MM.1S (cell line): ENCODE measurements around the gene CPA3.

Experiments
- DNase-seq: peaks from one replicate; pipeline ENCODE4 v3.0.0-alpha.2; 2015
- H2AFZ ChIP-seq: fragments of 300-600 bp; sonication (generic); 2 replicates; pipeline ENCODE4 v1.6.0; 2016; ENCODE audit warnings: antibody characterized with exemption, low read length
- H3F3A ChIP-seq: fragments of 300-600 bp; sonication (generic); 2 replicates; pipeline ENCODE4 v1.6.1; 2016; ENCODE audit warnings: mild to moderate bottlenecking, antibody characterized with exemption, low read length, moderate library complexity, mixed read lengths; ENCODE audit not compliant: insufficient read depth
- H3K27ac ChIP-seq: fragments of 300-600 bp; sonication (generic); 2 replicates; pipeline ENCODE4 v1.5.1; 2016; ENCODE audit warnings: mild to moderate bottlenecking, low read length
- H3K27me3 ChIP-seq: fragments of 300-600 bp; sonication (generic); replicated peaks from 2 replicates; pipeline ENCODE4 v1.6.0; 2016; ENCODE audit warnings: low read length; ENCODE audit not compliant: insufficient read depth
- H3K36me3 ChIP-seq: fragments of 300-600 bp; sonication (generic); replicated peaks from 2 replicates; pipeline ENCODE4 v1.6.1; 2016; ENCODE audit warnings: mild to moderate bottlenecking, low read length, mixed read lengths; ENCODE audit not compliant: insufficient read depth
- H3K4me1 ChIP-seq: fragments of 300-600 bp; sonication (generic); 2 replicates; pipeline ENCODE4 v1.6.1; 2016; ENCODE audit warnings: low read length, mixed read lengths
- H3K4me2 ChIP-seq: fragments of 300-600 bp; sonication (generic); 2 replicates; pipeline ENCODE4 v1.6.0; 2016; ENCODE audit warnings: low read depth, low read length
- H3K4me3 ChIP-seq: fragments of 300-600 bp; sonication (generic); 2 replicates; pipeline ENCODE4 v1.5.1; 2016; ENCODE audit warnings: low read length, mixed read lengths
- H3K79me2 ChIP-seq: fragments of 300-600 bp; sonication (generic); 2 replicates; pipeline ENCODE4 v1.6.1; 2016; ENCODE audit warnings: mixed run types, low read length, mixed read lengths
- H3K9ac ChIP-seq: fragments of 300-600 bp; sonication (generic); 2 replicates; pipeline ENCODE4 v1.6.1; 2016; ENCODE audit warnings: low read length, mixed read lengths
- H3K9me2 ChIP-seq: fragments of 300-600 bp; sonication (generic); replicated peaks from 2 replicates; pipeline ENCODE4 v1.6.1; 2016; ENCODE audit warnings: mild to moderate bottlenecking, low read length, mixed read lengths; ENCODE audit not compliant: insufficient read depth
- H3K9me3 ChIP-seq: fragments of 300-600 bp; sonication (generic); replicated peaks from 2 replicates; pipeline ENCODE4 v1.6.1; 2016; ENCODE audit warnings: mild to moderate bottlenecking, low read length, mixed read lengths; ENCODE audit not compliant: insufficient read depth
- H4K20me1 ChIP-seq: fragments of 300-600 bp; sonication (generic); 2 replicates; pipeline ENCODE4 v1.6.1; 2016; ENCODE audit warnings: mild to moderate bottlenecking, low read length, moderate library complexity, mixed read lengths; ENCODE audit not compliant: insufficient read depth
- EZH2 ChIP-seq: fragments of 300-600 bp; sonication (generic); optimal IDR thresholded peaks from 2 replicates; pipeline ENCODE3; 2017; ENCODE audit warnings: low read depth, mild to moderate bottlenecking, antibody characterized with exemption, low read length, mixed read lengths
- EZH2phosphoT487 ChIP-seq: fragments of 300-600 bp; sonication (generic); IDR thresholded peaks from 2 replicates; pipeline ENCODE4 v1.6.1; 2018; ENCODE audit warnings: antibody characterized with exemption, low read length
- TF ChIP-seq, protein P1 (sequence below): fragments of 300-600 bp; sonication (generic); IDR thresholded peaks from 2 replicates; pipeline ENCODE4 v1.5.1; 2016; ENCODE audit warnings: antibody characterized with exemption, low read length, mixed read lengths

The CPA3 gene

DNA sequence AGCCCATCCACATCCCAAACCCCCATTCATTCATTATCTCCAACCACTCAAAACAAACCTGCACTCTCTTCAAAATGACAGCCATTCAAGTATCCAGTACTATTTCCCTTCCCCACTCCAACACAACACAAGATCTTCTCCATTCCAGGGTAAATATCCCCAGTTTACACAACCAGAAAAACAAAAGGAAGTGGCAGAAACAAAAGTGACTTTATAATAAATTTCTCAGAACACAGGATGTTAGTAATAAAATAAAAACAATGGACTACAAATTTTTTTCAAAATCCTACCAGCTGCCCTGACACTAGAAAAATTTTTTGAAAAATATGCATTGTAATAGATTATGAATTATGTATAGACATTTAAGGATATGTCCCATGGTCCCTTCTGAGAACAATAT is 14.2 kb downstream of the CPA3 start:
- Histone ChIP-seq H2AFZ (no peak overlapping the region), H3F3A (no peaks in the 10 kb centered on the region), H3K79me2 (no peaks in the 10 kb centered on the region), H3K9me2 (no peaks in the 10 kb centered on the region), H3K27ac (no peak overlapping the region), H3K27me3 (no peaks in the 10 kb centered on the region), H4K20me1 (no peaks in the 10 kb centered on the region), H3K36me3 (no peaks in the 10 kb centered on the region), H3K4me3 (no peak overlapping the region), H3K9ac (no peak overlapping the region), H3K4me2 (no peak overlapping the region), H3K4me1 (peaks cover 1% of the 10 kb centered on the region), H3K9me3 (no peaks in the 10 kb centered on the region)
- DNase-seq, result no peak
- TF ChIP-seq, protein P1, sequence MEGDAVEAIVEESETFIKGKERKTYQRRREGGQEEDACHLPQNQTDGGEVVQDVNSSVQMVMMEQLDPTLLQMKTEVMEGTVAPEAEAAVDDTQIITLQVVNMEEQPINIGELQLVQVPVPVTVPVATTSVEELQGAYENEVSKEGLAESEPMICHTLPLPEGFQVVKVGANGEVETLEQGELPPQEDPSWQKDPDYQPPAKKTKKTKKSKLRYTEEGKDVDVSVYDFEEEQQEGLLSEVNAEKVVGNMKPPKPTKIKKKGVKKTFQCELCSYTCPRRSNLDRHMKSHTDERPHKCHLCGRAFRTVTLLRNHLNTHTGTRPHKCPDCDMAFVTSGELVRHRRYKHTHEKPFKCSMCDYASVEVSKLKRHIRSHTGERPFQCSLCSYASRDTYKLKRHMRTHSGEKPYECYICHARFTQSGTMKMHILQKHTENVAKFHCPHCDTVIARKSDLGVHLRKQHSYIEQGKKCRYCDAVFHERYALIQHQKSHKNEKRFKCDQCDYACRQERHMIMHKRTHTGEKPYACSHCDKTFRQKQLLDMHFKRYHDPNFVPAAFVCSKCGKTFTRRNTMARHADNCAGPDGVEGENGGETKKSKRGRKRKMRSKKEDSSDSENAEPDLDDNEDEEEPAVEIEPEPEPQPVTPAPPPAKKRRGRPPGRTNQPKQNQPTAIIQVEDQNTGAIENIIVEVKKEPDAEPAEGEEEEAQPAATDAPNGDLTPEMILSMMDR, result no peak
- TF ChIP-seq EZH2 (no peak), EZH2phosphoT487 (no peak)

DNA sequence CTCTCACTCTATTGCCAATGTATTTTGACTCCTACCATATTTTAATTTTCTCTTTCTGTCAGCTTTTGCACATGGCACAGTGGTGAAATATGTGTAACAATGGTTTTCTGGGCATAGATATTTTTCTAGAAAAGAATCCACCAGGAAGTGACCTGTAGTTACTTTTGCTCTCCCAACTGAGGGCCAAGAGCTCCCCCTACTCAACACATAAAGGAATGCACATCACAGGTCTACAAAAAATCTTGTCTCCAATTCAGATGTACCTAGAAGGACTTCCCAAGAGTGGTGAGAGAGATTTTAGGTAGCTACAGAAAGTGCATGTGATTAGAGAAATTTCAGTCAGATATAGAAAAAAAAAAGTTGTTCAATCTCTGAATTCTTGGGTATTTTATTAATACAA is 15.6 kb downstream of the CPA3 start:
- H3K9ac ChIP-seq, result no peak overlapping the region
- H3K4me3 ChIP-seq, result no peak overlapping the region
- no peaks in the 10 kb centered on the region for H3K79me2 ChIP-seq
- no peaks in the 10 kb centered on the region for H3K36me3 ChIP-seq
- no peaks in the 10 kb centered on the region for H3F3A ChIP-seq
- H2AFZ ChIP-seq, result no peak overlapping the region
- no peak overlapping the region for H3K4me2 ChIP-seq
- no peaks in the 10 kb centered on the region for H4K20me1 ChIP-seq
- peak; percentile 45 for DNase-seq
- H3K4me1 ChIP-seq, result no peaks in the 10 kb centered on the region
- H3K27me3 ChIP-seq, result no peaks in the 10 kb centered on the region
- TF ChIP-seq EZH2phosphoT487 (no peak), EZH2 (no peak)
- TF ChIP-seq, protein P1, result peak; percentile 59
- no peaks in the 10 kb centered on the region for H3K9me2 ChIP-seq
- H3K27ac ChIP-seq, result no peak overlapping the region
- H3K9me3 ChIP-seq, result no peaks in the 10 kb centered on the region

DNA sequence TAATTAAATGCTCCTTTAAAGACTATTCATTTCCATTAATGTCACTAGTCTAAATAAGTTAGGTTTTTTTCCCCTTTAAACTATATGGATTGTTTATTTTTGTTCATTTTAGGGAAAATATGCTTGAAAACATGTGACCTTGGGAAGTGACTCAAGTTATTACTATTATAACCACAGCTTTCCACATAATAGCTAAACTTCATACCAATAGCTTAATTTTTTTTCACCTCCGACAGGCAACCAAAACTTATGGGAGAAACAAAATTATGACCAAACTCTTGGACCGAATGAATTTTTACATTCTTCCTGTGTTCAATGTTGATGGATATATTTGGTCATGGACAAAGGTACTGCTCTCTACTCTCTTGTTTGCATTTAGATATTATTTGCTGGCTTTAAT is 16.2 kb downstream of the CPA3 start:
- Histone ChIP-seq H3K27me3 (no peaks in the 10 kb centered on the region), H2AFZ (no peak overlapping the region), H3K4me2 (no peak overlapping the region), H3K4me1 (no peaks in the 10 kb centered on the region), H3K4me3 (no peak overlapping the region), H3K79me2 (no peaks in the 10 kb centered on the region), H3K9me3 (no peaks in the 10 kb centered on the region), H3K36me3 (no peaks in the 10 kb centered on the region), H3K9ac (no peak overlapping the region), H3K9me2 (no peaks in the 10 kb centered on the region), H3K27ac (no peak overlapping the region), H3F3A (no peaks in the 10 kb centered on the region), H4K20me1 (no peaks in the 10 kb centered on the region)
- TF ChIP-seq EZH2phosphoT487 (no peak), EZH2 (no peak)
- TF ChIP-seq, protein P1, result no peak
- DNase-seq, result no peak
